Measurements from ENCODE around the gene APAF1.

- TF ChIP-seq GATA2 (IDR thresholded peaks at IDR 0.05; ENCODE audit: low read depth, low read length) (no peak), GATA3 (IDR thresholded peaks at IDR 0.05; ENCODE audit: low read depth, low read length) (no peak)
These were observed 530 bp downstream of the APAF1 start for GRCh38 chr12:98645572-98646067.
